NCI-H146 treated with DMSO at 0.1 percent for 48 hours (cell line): ENCODE data around the gene HINT1.
"Not testable (repeated sequence)": the region's sequence is repeated elsewhere in the genome, so short reads cannot be mapped to it uniquely, and the experiment has no call there.

ENCODE experiments used
- DNase-seq: peaks from one replicate; lab custom pipeline; 2025; ENCODE audit not compliant: unreplicated experiment; lab: John Stamatoyannopoulos, UW

HINT1 gene

DNA sequence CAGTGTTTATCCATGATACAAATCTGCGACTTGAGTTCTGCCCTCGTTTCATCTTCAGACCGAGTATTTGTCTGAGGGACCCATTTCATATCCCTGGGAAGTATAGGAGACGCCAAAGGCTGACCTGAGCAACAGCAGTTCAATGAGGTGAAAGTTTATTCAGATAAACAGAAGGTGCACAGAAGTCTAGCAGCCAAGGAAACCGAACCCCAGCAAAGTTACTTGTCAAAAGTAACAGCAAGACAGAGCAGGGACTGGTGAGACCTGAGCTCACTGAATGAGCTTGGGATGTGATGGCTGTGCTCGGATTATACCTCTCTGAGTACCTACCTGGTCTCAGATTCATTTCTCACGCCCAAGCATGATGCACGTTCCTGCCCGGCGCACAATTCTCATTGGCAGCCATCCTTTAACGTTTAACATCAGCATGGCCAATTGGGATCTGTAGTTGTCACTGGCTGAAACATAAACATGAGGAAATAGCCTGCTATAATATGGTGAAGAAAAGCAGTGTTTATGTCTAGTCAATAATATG is 6.3 kb upstream of the HINT1 start:
- DNase-seq, result peak; percentile 3

DNA sequence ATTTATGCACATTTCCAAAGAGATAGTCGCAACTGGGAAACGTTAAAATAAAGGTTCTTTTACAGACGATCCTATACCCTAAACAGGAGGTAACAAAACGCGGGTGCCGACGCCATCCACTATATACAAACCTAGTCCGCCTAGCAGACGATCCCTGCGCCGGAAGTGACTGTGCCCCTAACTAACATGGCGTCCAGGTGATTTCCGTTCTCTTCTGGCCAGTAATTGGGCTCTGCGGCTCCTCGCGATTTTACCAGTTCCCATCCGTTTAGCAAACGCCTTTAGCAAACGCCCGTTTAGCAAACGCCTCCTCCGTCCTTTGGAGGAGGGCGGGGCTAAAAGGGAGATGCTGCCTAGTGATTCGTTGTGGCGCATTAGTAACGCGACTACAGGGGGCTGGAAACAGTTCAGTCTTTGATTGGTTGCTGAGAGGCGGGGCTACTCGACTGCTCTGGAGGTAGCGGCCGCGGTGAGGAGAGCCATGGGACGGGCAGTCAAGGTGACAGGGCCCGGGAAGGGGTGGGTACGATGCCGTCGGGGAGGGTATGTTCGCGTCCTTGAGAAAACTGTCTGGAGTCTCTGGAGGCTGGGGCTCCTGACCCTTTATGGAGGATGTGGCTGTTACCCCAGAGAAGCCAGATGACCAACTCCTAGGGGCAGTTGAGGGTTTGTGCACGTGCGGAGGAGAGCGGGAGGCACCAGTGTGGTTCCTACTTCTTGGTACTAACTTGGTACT is 5.7 kb upstream of the HINT1 start, which contains the start of gene LYRM7:
TSS of gene LYRM7 (plus strand) at position 405 of the 736 bp plus-strand sequence. CDS start at position 482, 77 bp downstream.
- peak; percentile 96 for DNase-seq

DNA sequence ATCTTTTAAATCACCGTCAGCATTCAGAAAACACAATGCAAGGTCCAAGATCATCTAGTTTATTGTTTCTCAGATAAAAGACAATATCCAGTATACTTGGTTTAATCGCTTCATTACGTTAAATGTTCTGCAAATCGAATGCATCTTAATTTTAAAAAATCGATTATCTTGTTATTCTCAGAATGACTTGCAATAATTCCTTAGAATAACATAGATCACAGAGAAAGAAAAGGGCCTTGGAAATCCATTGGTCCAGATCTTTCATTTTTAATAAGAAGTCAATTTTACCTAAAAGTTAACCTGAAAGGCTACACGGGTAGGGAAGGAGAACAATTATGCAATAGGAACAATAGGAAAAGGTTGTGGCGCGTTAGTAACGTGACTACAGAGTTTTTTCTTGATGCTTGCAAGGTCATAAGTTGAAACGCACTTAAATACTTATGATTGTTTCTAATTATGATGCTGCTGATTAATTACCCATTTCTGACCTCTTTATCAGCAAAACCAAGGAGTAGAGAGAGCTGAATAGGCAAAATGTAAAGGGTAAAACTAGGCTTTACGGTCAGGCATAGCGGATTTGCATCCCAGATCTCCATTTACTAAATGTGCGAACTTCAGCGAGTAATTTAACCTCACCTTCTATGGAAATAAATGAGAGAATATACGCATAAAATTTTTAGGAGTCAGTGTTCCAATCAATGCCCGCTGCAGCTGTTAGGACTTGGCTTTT is 4.9 kb upstream of the HINT1 start:
- DNase-seq, result no peak

DNA sequence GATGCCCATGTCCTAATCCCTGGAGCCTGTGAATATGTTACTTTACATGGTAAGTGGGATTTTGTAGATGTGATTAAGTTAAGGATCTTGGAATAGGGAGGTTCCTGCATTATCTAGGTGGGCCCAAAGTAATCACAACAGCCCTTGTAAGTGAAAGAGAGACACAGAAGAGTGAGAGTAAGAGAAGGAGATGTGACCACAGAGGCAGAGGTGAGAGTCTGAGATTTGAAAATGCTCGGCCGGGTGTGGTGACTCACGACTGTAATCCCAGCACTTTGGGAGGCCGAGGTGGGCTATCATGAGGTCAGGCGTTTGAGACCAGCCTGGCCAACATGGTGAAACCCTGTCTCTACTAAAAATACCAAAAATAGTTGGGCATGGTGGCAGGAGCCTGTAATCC is 2.6 kb upstream of the HINT1 start:
- DNase-seq, result no peak

DNA sequence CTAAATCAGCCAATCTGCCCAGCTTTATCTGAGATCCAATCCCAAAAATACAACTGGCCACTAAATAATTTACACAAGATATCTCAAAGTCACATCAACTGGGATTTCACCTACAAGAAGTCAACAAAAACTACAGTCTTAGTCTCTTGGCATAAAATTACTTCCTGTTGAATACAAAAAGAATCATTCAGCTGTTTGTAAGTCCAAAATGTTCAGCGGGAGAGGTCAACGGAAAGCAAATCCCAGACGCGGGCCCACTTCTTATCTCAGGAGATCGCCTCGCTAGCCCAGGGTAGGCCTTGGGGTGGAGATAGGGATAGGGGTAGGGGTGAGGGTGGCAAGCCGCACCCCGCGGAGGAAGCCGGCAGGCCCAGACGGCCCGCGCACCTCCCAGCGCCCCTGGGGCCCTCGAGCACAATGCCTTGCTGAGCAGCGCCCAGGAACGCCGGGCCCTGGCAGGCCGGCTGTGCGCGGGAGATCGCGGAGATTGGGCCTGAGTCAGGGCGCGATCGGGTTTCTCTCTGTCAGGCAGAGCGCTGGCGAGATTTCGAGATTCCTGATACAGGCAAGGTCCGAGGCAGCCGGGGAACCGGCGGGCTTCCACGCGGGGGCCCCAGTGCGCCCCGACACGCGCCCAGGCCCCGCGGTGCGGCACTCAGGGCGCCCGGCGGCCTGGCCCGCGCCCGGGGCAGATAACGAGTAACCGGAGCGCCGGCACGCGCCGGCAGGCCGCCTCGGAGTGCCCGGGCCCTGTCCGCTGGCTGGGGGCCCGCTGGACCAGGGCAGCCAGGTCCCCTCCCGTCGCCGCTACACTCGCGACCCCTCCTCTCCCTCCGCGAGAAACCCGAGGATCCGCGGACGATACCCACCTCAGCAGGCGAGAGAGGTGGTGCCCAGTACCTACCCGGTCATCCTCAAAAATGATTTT is 601 bp downstream of the HINT1 start:
- DNase-seq, result peak; percentile 32

DNA sequence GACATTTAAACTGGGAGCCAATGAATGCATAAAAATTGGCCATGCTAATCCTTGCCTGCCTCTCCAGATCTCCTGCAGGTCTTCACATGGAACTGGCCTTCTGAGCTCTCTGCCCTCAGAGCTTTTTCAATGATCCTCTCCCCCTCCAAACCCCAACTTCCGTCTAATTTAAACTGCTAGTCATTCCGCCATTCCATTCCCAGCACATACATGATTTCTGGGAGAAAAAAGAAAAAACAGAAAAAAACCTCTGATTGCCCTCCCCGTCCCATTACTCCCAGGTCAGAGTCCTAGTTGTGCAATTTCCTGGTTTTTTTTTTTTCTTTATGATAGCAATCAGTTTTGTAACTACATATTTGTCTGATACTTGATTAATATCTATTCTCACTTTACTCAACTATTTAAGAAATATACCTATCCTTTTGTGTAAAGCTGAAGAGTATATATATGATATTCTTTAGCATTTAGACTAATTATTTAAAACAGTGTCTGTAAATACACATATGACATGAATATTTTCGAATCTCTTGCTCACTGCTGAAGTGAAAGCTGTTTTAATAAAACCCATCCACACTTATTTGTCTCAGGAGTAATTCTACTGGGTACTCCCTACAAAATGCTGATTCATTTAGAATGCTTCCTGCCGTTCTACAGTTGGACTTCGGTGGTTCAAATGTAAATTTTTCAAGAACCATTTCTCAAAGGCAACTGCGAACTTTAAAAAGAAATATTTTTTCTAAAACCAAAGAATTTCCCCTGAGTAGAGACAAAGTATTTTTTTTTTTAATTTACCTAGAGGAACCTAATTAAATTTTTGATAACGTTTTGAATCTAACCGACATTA is 1.6 kb downstream of the HINT1 start:
- no peak for DNase-seq

DNA sequence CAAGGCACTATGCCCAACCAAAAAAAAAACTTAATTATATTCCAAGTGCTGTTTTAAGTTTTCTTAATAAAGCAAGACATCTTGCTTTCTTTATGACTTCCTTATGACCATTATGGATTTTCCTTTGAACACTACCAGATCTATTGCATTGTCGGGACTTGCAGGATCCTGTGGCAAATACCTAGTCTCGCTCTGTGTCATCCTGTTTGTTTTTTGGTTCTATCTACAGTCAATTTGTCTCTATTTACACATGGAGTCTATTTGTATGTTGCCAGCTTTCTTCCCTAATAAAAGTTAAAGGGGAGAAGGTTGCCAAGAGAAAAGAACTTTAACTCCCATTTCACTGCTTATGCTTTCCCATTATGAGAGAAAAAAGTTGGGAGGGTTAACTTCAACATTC is 4.9 kb downstream of the HINT1 start:
- no peak for DNase-seq

DNA sequence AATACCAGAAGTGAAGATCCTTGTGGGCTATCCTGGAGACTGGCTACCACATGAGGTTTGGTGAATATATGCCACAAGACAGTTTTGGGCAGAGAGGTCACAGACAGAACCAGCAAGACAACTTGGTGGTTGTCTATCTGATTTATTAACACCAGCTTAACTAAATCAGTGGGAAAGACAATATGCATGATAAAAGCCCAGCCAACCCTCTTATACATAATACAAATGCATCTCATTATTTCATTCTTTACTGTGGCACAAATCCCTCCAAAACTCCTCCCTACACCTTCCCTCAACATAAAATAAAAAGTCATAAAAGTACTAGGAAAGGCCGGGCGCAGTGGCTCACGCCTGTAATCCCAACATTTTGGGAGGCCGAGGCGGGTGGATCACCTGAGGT is 8.1 kb downstream of the HINT1 start:
- DNase-seq, result no peak

DNA sequence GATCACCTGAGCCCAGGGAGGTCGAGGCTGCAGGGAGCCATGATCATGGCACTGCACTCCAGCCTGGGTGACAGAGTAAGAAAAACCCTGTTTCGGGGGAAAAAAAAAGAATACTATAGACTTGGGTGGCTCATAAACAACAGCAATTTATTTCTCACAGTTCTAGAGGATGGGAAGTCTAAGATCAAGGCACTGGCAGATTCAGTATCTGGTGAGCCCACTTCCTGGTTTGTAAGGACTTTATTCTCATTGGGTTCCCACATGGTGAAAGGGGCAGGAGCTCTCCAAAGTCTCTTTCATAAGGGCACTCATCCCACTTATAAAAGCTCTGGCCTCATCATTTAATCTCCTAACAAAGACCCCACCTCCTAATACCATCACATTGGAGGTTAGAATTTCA is 8.7 kb downstream of the HINT1 start:
- no peak for DNase-seq

DNA sequence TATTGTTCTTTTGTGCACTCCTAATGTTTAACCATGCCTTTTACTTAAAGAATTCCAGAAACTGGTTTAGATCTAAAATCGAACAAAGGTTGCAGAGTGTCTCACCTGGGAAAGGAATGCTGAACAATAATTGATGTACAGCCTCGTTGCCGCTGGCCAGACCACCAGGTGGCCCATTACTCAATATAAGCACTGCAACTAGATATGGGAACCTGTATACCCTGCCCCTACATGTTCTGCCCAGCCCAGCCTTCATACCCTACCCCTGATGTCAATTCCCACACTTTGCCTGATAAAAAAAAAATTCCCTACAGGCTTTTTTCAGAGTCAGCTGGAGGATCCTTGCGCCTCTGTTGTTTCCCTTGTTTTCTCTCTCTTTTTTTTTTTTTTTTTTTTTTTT is 13.8 kb downstream of the HINT1 start:
- DNase-seq, result peak; percentile 7

DNA sequence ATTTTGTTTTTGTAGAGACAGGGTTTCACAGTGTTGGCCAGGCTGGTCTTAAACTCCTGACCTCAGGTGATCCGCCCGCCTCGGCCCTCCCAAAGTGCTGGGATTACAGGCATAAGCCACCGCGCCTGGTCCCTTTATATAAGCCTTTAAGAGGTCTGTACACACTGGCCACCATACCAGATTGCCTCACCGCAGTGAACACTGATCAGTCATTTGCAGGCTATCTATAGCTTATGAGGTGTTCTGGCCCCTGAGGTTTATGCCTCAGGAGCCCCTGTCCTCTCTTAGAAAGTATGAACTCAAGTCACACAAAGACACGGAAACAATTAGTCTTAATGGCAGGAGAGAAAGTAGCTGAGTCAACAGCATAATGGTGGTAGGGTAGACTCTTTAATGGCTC is 14.6 kb downstream of the HINT1 start:
- DNase-seq, result peak; percentile 36

DNA sequence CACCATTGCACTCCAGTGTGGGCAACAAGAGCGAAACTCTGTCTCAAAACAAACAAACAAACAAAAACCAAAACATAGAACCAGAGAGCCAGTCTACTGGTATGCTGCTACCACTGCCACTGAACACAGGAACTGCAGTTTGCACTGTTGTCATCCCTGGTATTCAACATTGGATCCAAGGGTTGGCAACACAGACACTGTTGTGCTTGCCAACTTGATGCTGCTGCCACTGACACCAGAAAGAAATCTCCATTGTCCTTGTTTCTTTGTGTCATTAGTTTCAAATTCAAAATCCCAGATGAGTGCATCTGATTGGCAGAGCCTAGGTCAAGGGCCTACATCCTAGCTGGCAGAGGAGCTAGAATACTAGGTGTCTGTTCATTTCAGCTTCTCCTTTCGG is 16.2 kb downstream of the HINT1 start:
- no peak for DNase-seq

DNA sequence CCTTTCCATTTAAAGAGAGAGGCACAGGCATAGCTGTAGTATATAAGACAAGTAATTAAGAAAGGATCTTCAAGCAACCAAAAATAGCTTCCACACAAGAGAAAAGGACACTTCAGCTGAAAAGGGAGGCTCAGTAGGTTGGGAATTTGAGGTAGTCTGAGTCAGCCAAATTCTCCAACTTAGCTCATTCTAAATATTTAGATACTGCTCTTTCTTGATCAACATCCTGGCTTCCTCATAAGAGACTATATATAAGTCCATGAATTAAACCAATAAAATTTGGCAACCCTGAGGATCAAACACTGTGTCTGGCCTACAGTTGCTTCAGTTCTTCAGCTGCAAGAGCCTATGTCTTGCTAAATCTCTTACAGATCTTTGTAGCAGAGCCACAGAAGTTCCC is 17.8 kb downstream of the HINT1 start:
- no peak for DNase-seq

DNA sequence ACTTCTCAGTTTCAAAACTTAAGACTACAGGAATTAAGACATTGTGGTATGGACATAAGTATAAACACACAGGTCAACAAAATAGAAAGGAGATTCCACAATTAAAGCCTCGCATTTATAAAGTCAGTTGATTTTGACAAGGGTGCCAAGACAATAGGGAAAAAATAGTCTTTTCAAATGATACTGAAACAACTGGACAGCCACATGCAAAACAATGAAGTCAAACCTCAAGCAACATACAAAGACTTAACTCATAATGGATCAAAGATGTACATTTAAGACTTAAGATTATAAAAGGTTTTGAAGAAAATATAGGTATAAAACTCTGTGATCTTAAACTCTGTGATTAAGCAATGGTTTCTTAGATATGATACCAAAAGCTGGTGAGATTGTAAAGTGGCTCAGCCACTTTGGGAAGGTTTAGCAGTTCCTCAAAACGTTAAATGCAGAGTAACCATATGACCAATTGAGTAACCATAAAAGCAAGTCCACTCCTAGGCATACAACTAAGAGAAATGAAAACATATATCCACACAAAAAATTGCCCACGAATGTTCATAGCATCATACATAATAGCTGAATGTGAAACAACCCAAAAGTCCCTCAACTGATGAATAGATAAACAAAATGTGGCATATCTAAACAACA is 22.0 kb downstream of the HINT1 start:
- no peak for DNase-seq

DNA sequence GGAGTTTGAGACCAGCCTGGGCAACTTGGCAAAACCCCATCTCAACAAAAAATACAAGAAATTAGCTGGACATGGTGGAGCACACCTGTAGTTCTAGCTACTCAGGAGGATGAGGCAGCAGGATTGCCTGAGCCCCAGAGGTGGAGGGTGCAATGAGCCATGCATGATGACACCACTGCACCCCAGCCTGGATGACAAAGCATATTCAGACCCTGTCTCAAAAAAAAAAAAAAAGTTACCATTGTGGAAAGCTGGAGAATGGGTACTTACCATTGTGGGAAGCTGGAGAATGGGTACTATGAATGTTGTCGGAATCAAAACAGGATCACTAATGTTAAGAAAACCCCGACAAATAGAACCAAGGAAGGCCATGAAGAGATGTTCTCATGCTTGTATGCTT is 25.7 kb downstream of the HINT1 start:
- no peak for DNase-seq

DNA sequence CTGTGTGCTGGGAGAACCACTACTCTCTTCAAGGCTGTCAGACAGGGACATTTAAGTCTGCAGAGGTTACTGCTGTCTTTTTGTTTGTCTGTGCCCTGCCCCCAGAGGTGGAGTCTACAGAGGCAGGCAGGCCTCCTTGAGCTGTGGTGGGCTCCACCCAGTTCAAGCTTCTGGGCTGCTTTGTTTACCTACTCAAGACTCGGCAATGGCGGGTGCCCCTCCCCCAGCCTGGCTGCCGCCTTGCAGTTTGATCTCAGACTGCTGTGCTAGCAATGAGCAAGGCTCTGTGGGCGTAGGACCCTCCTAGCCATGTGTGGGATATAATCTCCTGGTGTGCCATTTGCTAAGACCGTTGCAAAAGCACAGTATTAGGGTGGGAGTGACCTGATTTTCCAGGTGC is 26.6 kb downstream of the HINT1 start:
- DNase-seq, result not testable (repeated sequence)

DNA sequence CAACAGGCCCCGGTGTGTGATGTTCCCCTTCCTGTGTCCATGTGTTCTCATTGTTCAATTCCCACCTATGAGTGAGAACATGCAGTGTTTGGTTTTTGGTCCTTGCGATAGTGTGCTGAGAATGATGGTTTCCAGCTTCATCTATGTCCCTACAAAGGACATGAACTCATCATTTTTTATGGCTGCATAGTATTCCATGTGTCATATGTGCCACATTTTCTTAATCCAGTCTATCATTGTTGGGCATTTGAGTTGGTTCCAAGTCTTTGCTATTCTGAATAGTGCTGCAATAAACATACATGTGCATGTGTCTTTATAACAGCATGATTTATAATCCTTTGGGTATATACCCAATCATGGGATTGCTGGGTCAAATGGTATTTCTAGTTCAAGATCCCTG is 32.0 kb downstream of the HINT1 start:
- not testable (repeated sequence) for DNase-seq

DNA sequence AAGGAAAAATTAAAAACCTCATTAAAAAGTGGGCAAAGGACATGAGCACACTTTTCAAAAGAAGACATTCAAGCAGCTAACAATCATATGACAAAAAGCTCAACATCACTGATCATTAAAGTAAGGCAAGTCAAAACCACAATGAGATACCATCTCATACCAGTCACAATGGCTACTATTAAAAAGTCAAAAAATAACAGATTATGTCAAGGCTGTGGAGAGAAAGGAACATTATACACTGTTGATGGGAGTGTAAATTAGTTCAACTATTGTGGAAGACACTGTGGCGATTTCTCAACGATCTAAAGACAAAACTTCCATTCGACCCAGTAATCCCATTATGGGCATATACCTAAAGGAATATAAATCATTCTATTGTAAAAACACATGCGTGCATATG is 35.8 kb downstream of the HINT1 start:
- DNase-seq, result no peak

DNA sequence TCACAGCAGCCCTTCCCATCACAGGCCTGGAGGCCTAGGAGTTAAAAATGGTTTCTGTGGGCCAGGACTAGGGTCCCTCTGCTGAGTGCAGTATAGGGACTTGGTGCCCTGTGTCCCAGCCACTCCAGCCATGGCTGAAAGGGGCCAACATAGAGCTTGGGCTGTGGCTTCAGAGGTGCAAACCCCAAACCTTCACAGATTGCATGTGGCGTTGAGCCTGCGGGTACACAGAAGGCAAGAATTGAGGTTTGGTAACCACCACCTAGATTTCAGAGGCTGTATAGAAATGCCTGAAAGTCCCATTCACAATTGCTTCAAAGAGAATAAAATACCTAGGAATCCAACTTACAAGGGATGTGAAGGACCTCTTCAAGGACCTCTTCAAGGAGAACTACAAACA is 37.8 kb downstream of the HINT1 start:
- DNase-seq, result not testable (repeated sequence)

DNA sequence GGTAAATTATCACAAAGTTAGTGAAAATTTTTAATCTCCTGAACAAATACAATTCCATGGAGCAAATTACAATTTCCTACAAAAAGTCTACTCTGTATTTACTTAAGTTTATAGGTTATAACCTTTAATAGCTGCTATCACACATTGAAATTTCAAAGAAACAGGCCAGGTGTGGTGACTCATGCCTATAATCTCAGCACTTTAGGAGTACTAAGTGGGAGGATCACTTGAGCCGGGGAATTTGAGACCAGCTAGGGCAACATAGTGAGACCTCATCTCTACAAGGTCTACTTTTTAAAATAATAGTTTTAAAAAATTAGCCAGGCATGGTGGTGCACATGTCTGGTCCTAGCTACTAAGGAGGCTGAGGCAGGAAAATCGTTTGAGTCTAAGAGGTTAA is 50.3 kb downstream of the HINT1 start:
- no peak for DNase-seq
